Amniotic stem cell (primary cell): ENCODE results near the gene MFSD2A.
"Not testable (repeated sequence)": the region's sequence is repeated elsewhere in the genome, so short reads cannot be mapped to it uniquely, and the experiment has no call there.

ENCODE experiments used
- DNase-seq: peaks from one replicate; lab custom pipeline; 2025; lab: John Stamatoyannopoulos, UW

MFSD2A gene

DNA sequence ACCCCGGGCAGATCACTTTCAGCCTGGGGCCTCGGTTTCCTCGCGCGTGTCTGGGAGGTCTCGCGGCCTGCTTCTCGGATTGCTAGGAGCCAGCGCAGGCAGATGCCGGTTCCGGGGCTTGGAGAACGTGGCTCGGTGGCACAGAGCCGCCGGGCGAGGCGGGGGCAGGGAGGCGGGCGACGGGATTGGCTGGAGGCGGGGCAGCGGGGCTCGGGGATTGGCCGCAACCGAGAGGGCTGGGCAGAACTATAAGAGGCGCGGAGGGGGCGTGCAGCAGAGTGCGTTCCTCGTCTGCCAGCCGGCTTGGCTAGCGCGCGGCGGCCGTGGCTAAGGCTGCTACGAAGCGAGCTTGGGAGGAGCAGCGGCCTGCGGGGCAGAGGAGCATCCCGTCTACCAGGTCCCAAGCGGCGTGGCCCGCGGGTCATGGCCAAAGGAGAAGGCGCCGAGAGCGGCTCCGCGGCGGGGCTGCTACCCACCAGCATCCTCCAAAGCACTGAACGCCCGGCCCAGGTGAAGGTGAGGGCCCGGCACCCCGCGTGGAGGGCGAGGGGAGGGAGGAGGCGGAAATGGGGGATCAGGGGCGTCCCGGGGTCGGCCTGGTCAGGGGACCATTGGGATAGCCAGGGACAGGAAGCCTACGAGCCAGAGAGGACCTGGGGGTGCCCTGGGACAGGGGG, at the start of gene MFSD2A:
Gene MFSD2A, plus strand, starts transcription at position 276 of the 677 bp plus-strand sequence. Its CDS starts 148 bp downstream, at position 424.
- DNase-seq, result peak; percentile 90

DNA sequence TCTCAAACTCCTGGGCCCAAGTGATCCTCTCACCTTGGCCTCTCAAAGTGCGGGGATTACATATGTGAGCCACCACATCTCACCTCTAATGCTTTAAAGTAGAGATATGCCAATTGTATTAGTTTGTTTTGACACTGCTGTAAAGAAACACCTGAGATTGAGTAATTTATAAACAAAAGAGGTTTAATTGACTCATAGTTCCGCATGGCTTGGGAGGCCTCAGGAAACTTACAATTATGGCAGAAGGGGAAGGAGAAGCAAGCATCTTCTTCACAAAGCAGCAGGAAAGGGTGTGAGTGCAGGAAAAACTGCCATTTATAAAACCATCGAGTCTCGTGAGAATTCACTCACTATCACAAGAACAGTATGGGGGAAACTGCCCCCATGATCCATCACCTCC, 49.8 kb upstream of the MFSD2A start:
- DNase-seq, result no peak

DNA sequence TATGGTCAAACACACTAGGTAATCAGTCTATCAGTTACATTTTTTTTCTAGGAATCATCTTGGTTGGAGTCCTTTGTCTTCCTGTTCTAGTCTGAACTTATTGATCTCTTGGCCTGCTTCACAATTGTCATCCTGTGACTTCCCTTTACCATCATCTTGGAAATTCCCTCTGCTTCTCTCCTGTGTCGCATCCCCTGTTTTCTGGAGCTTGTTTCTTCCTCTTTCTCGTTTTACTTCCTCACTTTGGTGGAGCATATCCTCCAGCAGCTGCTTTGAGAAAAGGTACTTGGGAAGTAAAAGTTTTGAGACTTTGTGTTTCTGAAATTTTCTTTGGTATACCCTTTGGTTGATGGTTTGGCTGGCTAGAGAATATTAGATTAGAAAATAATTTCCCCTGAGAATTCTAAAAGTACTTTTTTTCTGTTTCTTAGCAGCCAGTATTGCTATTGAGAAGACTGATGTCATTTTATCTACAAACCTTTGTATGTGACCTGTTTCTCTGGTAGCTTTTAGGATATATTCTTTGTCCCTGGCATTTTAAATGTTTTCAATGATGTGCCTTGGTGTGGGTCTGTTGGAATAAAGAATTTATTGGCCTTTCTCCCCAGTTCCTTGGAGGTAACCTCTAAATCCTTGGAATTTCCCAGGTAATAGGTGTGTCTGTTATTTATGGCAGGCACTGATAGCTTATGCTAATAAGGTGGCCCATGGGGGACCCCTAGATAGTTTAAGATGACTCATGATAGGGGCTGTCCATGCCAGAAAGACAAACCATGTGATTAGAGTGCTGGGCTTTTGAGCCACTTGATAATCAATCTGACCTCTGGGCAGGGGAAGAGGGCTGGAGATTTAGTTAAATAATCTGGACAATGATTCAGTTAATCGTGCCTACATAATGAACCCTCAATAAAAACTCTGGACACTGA, 47.2 kb upstream of the MFSD2A start:
- no peak for DNase-seq

DNA sequence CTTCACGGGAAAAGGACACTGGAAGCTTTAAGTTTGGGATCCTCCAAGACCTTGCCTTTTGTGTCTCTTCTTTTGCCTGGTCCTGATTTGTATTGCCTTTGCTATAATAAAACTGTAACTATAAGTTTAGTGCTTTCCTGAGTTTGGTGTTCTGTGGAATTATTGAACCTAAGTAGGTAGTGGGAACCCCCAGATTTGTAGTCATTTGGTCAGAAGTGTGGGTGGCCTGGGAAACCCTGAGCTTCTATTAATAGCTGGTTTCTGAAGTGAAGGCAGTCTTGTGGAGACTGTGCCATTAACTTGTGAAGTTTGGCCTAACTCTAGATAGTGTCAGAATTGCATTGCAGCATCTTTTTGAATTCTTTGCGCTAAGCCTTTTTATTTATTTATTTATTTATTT, 46.4 kb upstream of the MFSD2A start:
- DNase-seq, result no peak

DNA sequence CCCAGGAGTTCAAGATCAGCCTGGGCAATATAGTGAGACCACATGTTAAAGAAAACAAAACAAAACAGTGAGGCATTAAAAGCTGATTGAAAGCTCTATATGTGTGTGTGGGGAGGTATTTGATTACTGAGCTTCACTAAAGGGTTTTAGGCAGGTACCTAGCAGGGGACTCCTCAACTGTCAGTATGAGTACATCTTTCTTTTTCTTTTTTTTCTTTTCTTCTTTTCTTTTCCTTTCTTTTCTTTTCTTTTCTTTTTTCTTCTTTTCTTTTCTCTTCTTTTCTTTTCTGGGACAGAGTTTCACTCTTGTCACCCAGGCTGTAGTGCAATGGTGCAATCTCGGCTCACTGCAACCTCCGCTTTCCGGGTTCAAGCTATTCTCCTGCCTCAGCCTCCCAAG, 44.7 kb upstream of the MFSD2A start:
- no peak for DNase-seq

DNA sequence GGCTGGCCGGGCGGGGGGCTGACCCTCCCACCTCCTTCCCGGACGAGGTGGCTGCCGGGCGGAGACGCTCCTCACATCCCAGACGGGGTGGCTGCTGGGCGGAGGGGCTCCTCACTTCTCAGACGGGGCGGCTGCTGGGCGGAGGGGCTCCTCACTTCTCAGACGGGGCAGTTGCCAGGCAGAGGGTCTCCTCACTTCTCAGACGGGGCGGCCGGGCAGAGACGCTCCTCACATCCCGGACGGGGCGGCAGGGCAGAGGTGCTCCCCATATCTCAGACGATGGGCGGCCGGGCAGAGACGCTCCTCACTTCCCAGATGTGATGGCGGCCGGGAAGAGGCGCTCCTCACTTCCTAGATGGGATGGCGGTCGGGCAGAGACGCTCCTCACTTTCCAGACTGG, 41.8 kb upstream of the MFSD2A start:
- not testable (repeated sequence) for DNase-seq

DNA sequence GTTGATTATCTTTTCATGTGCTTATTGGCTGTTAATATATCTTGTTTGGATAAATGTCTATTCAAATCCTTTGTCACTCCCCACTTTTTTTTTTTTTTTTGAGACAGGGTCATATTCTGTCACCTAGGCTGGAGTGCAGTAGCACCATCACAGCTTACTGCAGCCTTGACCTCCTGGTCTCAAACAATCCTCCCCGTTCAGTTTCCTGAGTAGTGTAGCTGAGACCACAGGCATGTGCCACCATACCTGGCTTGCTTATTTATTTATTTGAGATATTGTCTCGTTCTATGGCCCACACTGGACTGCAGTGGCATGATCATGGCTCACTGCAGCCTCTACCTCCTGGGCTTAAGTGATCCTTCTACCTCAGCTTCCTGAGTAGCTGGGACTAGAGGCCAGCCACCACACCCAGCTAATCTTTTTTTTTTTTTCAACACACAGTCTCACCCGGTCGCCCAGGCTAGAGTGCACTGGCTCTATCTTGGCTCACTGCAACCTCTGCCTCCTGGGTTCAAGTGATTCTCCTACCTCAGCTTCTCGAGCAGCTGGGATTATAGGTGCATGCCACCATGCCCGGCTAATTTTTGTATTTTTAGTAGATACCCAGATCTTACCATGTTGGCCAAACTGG, 39.3 kb upstream of the MFSD2A start:
- DNase-seq, result no peak

DNA sequence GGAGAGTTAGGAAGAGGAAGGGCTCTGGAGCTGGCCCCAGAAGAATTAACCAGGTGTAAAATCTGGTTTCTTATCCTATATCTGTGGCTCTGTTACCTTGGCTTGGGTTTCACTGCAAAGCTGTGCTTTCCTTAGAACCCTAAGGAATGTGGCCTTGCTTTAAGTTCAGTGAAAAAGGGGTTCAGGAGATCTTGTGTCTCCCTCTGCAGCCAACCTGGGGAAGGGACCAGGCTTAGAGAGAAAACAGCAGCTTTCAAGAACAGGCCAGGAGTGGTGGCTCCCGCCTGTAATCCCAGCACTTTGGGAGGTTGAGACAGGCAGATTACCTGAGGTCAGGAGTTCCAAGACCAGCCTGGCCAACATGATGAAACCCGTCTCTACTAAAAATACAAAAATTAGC, 37.1 kb upstream of the MFSD2A start:
- no peak for DNase-seq

DNA sequence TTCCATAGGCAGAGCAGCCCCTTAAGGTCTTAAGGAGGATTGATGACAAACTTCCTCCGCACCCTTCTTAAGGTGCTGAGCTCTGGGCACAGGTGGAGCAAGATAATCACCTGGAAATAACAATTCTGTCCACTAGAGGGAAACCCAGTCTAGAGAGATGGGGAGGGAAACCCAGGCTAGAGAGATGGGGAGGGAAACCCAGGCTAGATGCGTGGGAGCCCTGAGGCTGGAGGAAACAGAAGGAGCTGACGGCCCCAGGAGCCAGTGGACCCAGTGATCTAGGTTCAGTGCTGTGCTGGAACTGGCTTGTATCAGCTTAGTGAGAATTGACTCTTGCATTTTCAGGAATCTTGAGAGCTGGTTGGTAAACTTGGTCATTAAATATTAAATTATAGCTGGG, 35.4 kb upstream of the MFSD2A start:
- DNase-seq, result peak; percentile 59

DNA sequence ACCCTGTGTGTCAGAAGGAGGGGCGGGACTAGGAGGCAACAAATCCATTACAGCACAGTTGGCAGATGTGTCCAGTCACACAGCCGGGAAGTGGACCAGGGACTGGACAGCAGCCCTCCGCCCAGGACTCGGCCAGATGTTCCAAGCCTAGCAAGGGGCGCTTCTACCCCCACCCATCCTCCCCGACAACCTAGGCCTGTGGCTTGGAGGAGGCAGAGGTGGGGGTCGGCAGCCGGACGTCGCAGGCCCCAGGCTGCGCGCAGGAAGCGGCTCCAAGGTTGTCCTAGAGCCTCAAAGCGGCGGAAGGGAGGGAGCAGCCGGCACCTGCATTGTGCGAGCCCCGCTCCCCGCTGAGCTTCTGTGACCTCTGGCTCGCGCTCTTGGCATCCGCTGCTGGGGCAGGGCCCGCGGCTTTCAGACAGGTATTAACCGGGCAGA, 32.7 kb upstream of the MFSD2A start:
- no peak for DNase-seq

DNA sequence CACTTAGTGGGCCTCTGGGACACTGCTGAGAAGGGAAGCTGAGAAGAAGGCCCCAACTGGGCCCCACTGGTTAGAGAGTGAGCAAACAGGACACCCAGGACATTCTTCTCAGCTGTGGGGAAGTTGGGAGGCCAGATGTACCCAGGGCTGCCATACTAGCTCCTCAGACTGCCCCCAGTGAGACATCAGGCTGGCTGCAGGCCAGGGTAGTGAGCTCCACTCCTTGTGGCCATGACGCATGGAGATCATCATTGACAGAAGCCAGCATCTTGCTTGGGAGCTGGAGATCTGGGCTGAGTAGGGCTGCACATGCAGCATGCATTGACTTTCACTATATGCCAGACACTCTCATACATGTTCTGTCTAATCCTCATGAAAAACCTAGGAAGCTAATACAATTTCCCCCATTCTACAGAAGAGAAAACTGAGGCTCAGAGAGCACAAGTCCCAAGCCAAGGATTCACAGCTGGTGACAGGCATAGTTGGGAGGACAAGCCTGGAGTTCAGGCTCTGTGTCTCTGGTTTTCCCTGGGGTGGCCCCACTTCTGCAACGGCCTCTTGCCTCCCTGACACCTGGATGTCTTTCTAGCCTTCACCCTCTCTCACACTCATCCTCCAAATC, 29.1 kb upstream of the MFSD2A start:
- DNase-seq, result no peak

DNA sequence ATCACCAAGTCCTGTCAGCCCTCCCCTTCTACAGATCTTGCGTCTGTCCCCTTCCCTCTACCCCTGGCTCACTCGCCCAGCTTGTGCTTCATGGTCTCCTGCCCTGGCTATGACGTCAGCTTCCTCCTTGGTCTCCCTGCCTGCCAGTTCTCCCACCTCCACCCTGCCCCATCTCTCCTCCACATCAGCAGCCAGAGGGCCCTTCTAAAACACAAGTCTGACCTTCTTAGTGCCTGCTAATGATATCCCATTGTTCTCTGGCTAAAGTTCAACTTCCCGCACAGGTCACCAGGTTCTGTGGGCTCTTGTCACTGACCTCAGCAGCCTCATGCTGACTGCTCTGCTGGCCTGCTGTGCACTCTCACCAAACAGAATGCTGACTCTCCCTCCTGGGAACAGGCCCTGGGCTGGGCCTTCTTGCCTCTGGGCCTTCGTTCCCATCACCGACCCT, 28.6 kb upstream of the MFSD2A start:
- no peak for DNase-seq

DNA sequence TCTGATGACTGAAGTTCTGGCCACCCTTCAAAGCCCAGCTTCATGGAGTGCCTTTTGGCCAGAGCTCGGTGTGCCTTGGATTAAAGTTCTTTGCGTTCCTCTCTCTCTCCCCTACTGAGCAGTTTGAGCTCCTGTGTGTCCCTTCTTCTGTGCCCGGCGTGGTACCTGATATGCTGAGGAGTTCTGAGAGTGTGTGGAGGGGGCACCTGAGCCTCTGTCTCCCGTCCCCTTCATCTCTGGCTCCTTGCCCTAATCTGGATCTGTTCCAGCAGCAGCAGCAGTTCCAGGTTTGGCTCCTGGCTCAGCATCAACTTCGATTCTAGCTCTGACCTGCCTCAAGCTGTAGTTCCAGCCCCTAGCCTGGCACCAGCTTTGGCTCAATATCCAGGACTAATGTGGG, 28.1 kb upstream of the MFSD2A start:
- DNase-seq, result no peak

DNA sequence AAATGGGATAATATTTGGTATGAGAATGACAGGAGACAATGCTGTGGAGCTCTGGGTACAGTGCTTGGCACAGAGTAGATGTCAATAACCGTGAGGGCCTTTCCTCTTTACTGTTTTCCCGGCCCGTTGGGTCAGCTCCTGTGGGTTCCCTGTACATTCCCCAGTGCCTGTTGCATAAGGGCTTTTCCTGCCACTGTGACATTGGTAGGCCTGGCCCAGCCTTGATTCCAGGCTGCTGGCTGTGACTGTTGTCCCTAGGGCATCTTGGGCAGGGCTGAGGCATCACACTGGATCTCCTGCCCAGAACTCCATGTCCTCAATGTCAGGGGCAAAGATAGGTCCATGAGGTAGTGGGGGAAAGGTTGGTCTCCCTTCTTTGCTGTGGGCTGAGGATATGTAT, 27.4 kb upstream of the MFSD2A start:
- DNase-seq, result no peak

DNA sequence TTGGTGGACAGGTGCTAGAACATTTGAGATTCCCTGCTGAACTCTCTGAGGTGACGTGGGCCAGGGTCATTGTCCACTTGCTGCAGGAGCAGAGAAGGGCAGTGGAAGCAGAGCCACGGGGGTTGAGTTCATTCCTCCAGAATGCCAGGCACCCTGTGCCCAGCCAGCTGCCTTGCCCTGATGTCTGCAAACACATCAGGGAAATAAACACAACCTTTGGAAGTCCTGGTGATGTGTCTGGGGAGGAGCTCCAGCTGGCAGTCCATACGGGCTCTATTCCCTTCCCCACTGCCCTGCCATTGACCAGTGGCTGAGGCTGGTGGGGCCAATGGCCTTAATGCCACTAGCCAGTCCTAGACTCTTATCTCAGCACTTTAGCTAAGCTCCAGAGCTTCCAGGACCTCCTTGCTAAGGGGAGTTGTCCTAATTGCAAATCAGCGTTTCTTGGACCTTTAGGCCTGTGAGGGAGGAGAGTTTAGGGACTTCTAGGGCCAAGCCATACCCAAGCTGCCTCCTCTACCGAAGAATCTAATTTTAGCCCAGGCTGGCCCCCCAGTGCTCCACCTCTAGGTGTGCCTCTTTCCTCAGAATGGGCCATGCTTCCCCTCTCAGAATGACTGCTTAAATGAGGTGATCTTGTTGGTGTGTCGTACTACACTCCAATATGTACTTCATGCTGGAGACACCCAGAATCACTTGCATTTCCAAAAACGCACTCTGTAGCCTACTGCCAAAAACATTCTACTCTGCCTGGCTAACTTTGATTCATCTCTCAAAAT, 25.9 kb upstream of the MFSD2A start:
- DNase-seq, result no peak

DNA sequence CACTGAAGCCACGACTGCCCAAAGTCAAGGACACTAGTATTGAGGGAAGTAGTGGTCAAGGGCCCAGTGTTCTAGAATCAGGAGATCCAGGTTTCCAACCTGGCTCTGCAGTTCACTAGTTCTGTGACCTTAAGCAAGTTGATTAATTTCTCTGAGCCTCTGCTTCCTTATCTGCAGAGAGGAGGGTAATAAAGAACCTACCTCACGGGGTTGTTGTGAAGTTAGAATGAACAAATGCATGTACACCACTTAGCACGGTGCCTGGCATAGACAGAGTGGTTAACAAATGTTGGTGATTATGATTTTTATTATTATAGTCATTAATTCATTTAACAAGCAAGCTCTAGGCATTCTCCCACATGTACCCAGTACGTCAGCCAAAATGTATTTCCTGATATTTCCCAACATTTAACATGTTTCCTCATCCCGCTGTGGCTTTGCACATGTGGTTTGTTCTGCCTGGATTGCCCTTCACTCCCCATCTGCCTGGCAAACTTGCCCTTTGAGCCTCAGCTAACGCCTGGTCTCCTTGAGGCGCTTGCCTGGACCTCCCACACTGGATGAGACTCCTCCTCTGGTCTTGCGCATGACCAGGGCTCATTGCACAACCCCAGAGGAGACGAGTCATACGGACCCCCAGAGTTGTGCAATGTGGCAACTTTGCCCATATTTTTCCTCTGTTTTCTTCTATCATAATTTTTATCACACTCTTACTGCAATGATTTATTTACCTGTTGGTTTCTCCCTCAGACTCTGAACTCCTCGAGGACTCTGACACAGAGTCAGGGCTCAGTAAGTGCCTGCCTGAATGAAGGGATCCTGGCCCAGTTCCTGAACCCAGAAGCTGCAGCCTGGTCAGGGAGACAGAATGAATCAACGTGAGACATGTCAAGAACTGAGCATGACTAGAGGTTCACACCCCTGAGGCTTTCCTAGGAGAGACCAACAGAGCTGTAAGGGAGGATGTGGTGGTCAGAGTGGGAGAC, 20.7 kb upstream of the MFSD2A start:
- DNase-seq, result no peak

DNA sequence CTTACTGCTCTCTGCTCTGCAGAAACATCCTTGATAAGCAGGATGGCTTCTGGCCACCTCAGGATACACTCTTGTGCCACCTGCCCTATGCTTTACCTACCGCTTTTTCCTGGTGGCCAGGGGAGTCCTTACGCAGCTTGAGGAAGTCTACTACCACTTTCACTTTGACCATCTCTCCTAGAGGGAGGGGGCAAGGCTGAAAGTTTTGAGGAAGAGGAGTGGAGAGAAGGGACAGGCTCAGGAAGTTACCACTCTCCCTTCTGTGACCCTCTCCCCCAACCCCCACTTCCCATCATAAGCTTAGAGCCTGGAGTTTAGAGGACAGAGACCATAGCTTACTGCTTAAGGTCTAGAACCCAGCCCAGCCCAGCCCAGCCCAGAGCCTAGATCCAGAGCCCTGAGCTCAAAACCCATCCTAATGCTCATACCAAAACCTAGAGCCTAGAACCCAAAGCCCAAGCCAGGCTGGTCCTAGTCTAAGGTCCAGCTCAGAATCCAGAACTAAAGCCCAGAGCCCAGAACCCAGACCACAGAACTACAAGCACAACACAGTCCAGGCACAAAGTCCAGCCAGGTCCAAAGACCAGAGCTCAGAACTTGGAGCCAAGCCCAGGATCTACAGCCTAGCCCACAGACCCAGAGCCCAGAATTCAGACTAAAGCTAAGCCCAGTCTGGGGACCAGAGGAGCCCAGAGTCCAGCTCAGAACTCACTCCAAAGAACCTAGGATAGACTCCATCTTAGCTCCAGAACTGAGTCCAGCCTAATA, 18.0 kb upstream of the MFSD2A start:
- DNase-seq, result no peak

DNA sequence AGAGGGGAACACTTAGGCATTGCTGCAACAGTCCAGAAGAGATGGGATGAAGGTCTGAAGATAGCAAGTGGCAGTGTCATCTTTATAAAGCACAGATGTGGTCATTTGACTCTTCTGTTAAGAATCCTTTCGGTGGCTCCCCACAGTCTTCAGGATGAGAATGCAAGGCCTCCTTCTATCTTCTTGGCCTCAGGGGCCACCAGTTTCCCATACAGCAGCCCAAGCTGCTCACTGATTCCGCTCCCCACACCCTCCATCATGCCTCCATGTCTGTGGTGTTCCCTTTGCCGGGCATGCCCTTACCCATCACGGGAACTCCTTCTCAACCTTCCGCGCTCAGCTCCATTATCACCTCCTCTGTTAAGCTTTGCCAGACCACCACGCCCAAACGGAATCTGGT, 16.1 kb upstream of the MFSD2A start:
- no peak for DNase-seq

DNA sequence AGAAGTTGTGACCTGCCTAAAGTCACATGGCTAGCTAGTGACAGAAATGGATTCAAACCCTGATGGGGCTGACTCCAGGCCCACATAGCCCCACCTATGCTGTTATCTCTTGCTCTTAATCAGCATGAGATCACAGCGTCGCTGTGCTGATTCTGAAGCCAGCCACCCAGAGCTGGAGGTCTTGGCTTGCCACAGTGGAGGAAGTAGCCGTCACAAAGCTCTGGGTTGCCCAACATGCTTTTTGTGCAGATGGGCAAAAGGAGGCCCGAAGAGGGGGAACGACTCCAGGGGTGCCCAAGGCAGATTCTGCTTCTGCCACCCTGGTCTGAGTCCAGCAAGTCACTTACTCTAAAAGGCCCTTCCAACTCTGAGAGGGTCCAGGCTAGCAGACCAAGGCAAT, 14.7 kb upstream of the MFSD2A start:
- no peak for DNase-seq
